HepG2 (cell line): ENCODE results near the gene MLLT1. TPM values are rescaled to one million over a fixed set of nuclear protein-coding genes. Genes with fewer than 3 reads are reported as not detected.

Source experiments
- ATAC-seq: fragments of 200-7000 bp; cut with Tn5 transposase; 3 replicates; pipeline ENCODE4 v1.9.1; 2020; ENCODE audit warnings: mild to moderate bottlenecking, moderate library complexity
- BruUV-seq: library from RNA; stranded (reverse); fragments of 400-500 nt; replicated peaks from 2 replicates; lab custom pipeline; 2021; lab: Mats Ljungman, UMichigan
- CTCF ChIA-PET: fragments of 300-600 bp; formaldehyde crosslinking; extraction: SDS; loops from one replicate; lab custom pipeline; 2021; ENCODE audit warnings: low total read pairs, inconsistent platforms, low intra/inter-chr PET ratio; lab: Yijun Ruan, JAX
- POLR2A ChIA-PET: fragments of 350-600 bp; sonication (Branson Sonifier 250); formaldehyde crosslinking; loops from one replicate; lab custom pipeline; 2020; ENCODE audit warnings: antibody characterized with exemption, inconsistent platforms; lab: Yijun Ruan, JAX
- DNase-seq: peaks from one replicate; pipeline ENCODE4 v3.0.0-alpha.2; 2015; ENCODE audit warnings: low spot score
- FAIRE-seq: peaks from 3 replicates; lab custom pipeline; 2011; peaks lifted over from hg19 to GRCh38; lab: Jason Lieb, UNC
- H2AFZ ChIP-seq: one replicate; pipeline ENCODE4 v1.6.1; 2011; ENCODE audit warnings: low read length, inconsistent platforms
- H3K27ac ChIP-seq: fragments of 300-600 bp; 3 replicates; pipeline ENCODE4 v1.8.0; 2011; ENCODE audit warnings: mixed run types, mild to moderate bottlenecking, mixed read lengths, low read length, inconsistent platforms; ENCODE audit not compliant: insufficient read depth; ENCODE audit errors: extremely low read length
- H3K27me3 ChIP-seq, 2 experiments: fragments of 200-600 bp in 1 of 2; 2 replicates in 1 of 2; 3 replicates in 1 of 2; pipeline versions ENCODE4 v1.6.0 to v1.8.0; 2011; ENCODE audit warnings: low read length in 2 of 2, mild to moderate bottlenecking in 2 of 2, moderate library complexity in 2 of 2, inconsistent platforms in 1 of 2; ENCODE audit not compliant: insufficient read depth in 2 of 2, control insufficient read depth in 1 of 2
- H3K36me3 ChIP-seq, 2 experiments: fragments of 200-600 bp in 1 of 2; replicated peaks in 1 of 2; 2 replicates in 1 of 2; 3 replicates in 1 of 2; pipeline versions ENCODE4 v1.5.1 to v1.8.0; 2011; ENCODE audit warnings: low read length in 2 of 2, inconsistent platforms in 1 of 2; ENCODE audit not compliant: insufficient read depth in 2 of 2, control insufficient read depth in 1 of 2
- H3K4me1 ChIP-seq: 2 replicates; pipeline ENCODE4 v1.5.1; 2012; ENCODE audit warnings: low read length, inconsistent platforms; ENCODE audit not compliant: insufficient read depth
- H3K4me2 ChIP-seq: 2 replicates; pipeline ENCODE4 v1.6.0; 2011; ENCODE audit warnings: low read depth, low read length, inconsistent platforms
- H3K4me3 ChIP-seq, 3 experiments: fragments of 200-600 bp in 1 of 3; sonication (generic), shearing (Covaris generic) in 1 of 3; replicated peaks in 1 of 3; 2 replicates each; pipeline ENCODE4 v1.5.1; 2011 to 2016; ENCODE audit warnings: low read length in 3 of 3, inconsistent platforms in 2 of 3, low read depth in 2 of 3, mild to moderate bottlenecking in 2 of 3, control low read depth in 1 of 3, mixed read lengths in 1 of 3; ENCODE audit not compliant: insufficient read depth in 1 of 3
- H3K79me2 ChIP-seq: one replicate; pipeline ENCODE4 v1.6.1; 2011; ENCODE audit warnings: low read length, inconsistent platforms; ENCODE audit not compliant: insufficient read depth
- H3K9ac ChIP-seq: 2 replicates; pipeline ENCODE4 v1.6.0; 2011; ENCODE audit warnings: mild to moderate bottlenecking, low read depth, low read length, inconsistent platforms; ENCODE audit not compliant: insufficient read depth
- H3K9me3 ChIP-seq: 2 replicates; pipeline ENCODE4 v1.5.1; 2012; ENCODE audit warnings: mild to moderate bottlenecking, low read length
- H4K20me1 ChIP-seq: 2 replicates; pipeline ENCODE4 v1.6.0; 2011; ENCODE audit warnings: inconsistent platforms, mild to moderate bottlenecking, low read length, moderate library complexity; ENCODE audit not compliant: insufficient read depth
- BRD4 ChIP-seq: sonication (generic); formaldehyde crosslinking; IDR thresholded peaks from 2 replicates; pipeline ENCODE4 v1.4.0; 2020; ENCODE audit warnings: missing genetic modification reagents
- HCFC1 ChIP-seq: fragments of 150-350 bp; IDR thresholded peaks from 2 replicates; pipeline ENCODE4 v1.6.1; 2014; ENCODE audit warnings: low read depth, low read length
- JDP2 ChIP-seq: sonication (generic); formaldehyde crosslinking; IDR thresholded peaks from 2 replicates; pipeline ENCODE4 v1.8.1; 2022; ENCODE audit warnings: missing genetic modification reagents, borderline replicate concordance
- SMAD3 ChIP-seq: sonication (generic); formaldehyde crosslinking; IDR thresholded peaks from 2 replicates; pipeline ENCODE4 v1.4.0; 2020; ENCODE audit warnings: missing genetic modification reagents
- ZNF773 ChIP-seq: sonication (generic); formaldehyde crosslinking; IDR thresholded peaks from 2 replicates; pipeline ENCODE4 v1.4.0; 2020; ENCODE audit warnings: missing genetic modification reagents, borderline replicate concordance
- ZSCAN31 ChIP-seq: sonication (generic); formaldehyde crosslinking; IDR thresholded peaks from 2 replicates; pipeline ENCODE4 v1.5.0; 2020; ENCODE audit warnings: low read depth, mild to moderate bottlenecking, missing genetic modification reagents
- WGBS: methylation state at CpG from one replicate; pipeline ENCODE4 v1.1.6; 2017; ENCODE audit warnings: low lambda C conversion rate; 5-methylcytosine and 5-hydroxymethylcytosine counted together
- in situ Hi-C: cut with HindIII; loops from 2 replicates; pipeline ENCODE4 v1.10.0; 2017; ENCODE audit warnings: low pct_unique_long_range_greater_than_20kb; ENCODE audit not compliant: extremely low pct_ligation_motif_present
- intact Hi-C: fragments of 100-400 bp; cut with micrococcal nuclease; formaldehyde crosslinking; loops from one replicate; pipeline ENCODE4 v1.10.0; 2022; ENCODE audit not compliant: unreplicated experiment
- polyA plus RNA-seq, 8 experiments: library from polyadenylated mRNA; depleted of rRNA in 3 of 8; stranded (reverse) in 7 of 8; unstranded in 1 of 8; fragments of >200 nt; fragmentation: Illumina TruSeq in 4 of 8; extraction: Trizol in 4 of 8; gene quantifications; 2 replicates each; pipeline versions ENCODE4 v1.2.1 to v1.2.3, GENCODE V29; 2011 to 2016; ENCODE audit warnings: low read depth in 4 of 8, missing spikeins in 1 of 8, mixed read lengths in 1 of 8; ENCODE audit not compliant: insufficient read depth in 1 of 8
- total RNA-seq, 5 experiments: library from RNA; depleted of rRNA; stranded (reverse); fragments of >200 nt; fragmentation: Illumina TruSeq; extraction: Trizol; gene quantifications; 2 replicates each; pipeline ENCODE4 v1.2.3, GENCODE V29; 2016; ENCODE audit warnings: low read depth in 1 of 5
- TF ChIP-seq, protein P1 (sequence below): sonication (generic); formaldehyde crosslinking; IDR thresholded peaks from 2 replicates; pipeline ENCODE4 v1.5.0; 2020; ENCODE audit warnings: mild to moderate bottlenecking, missing genetic modification reagents

The MLLT1 gene
- total and polyA plus RNA-seq, 2 of the 13 experiments (the other 11 are each of a cell fraction or from before 2014, with no cell fraction given) = 11.7 to 12.2 TPM

DNA sequence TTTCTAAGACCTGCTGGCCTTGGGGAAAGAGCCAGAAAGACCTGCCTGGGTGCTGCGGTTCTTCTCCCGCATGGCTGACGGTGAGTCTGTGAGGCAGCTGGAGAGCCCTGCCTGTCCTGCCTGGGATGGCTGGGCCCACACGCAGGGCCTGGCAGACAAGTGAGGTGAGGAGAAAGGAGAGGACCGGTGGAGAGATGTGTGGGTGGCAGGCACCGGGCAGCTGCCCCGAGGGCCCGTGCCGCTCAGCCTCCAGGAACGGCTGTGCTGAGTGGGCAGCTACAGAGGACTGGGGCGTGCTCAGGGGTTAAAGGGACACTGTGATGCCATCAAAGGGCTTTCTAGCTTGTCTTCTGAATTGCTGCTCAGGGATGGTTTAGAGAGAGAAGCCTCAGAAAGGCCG is 53.8 kb downstream of the MLLT1 start:
- ATAC-seq (no peak), FAIRE-seq (no peak), DNase-seq (no peak)
- Histone ChIP-seq H3K4me2 (no peak overlapping the region), H3K79me2 (peaks cover 3% of the 10 kb centered on the region), H3K27me3 (no peaks in the 10 kb centered on the region), H3K36me3 (peaks cover 27 to 58% of the 10 kb centered on the region in 2 experiments; a peak in 4 of 5 replicates), H3K4me1 (peaks cover 6% of the 10 kb centered on the region), H3K4me3 (no peak overlapping the region), H3K27ac (no peak overlapping the region), H3K9me3 (no peaks in the 10 kb centered on the region), H2AFZ (no peak overlapping the region)
- no TSS peak for BruUV-seq
- intact Hi-C loops (no loop called here), in situ Hi-C loops (no loop called here)
- POLR2A ChIA-PET = no interaction called here
- 94% methylated on average over 4 of the region's 12 CpGs for WGBS
- TF ChIP-seq, protein P1, sequence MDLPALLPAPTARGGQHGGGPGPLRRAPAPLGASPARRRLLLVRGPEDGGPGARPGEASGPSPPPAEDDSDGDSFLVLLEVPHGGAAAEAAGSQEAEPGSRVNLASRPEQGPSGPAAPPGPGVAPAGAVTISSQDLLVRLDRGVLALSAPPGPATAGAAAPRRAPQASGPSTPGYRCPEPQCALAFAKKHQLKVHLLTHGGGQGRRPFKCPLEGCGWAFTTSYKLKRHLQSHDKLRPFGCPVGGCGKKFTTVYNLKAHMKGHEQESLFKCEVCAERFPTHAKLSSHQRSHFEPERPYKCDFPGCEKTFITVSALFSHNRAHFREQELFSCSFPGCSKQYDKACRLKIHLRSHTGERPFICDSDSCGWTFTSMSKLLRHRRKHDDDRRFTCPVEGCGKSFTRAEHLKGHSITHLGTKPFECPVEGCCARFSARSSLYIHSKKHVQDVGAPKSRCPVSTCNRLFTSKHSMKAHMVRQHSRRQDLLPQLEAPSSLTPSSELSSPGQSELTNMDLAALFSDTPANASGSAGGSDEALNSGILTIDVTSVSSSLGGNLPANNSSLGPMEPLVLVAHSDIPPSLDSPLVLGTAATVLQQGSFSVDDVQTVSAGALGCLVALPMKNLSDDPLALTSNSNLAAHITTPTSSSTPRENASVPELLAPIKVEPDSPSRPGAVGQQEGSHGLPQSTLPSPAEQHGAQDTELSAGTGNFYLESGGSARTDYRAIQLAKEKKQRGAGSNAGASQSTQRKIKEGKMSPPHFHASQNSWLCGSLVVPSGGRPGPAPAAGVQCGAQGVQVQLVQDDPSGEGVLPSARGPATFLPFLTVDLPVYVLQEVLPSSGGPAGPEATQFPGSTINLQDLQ (CRISPR knock-in tag) = no peak
- no peak for TF ChIP-seq HCFC1
- no peak for TF ChIP-seq JDP2 (CRISPR knock-in tag)
- TF ChIP-seq ZSCAN31 (CRISPR knock-in tag) = no peak
- TF ChIP-seq SMAD3 (CRISPR knock-in tag) = no peak
- TF ChIP-seq ZNF773 (CRISPR knock-in tag) = no peak
- no peak for TF ChIP-seq BRD4
- TF ChIP-seq, all 625 proteins: peak for 0
- no peaks in the 10 kb centered on the region for H4K20me1 ChIP-seq
- H3K9ac ChIP-seq = no peak overlapping the region
- CTCF ChIA-PET = no interaction called here
